Measurements from ENCODE around the gene DYRK2. TPM values are rescaled to one million over a fixed set of nuclear protein-coding genes. Genes with fewer than 3 reads are reported as not detected.

Gene DYRK2
- total RNA-seq, 4 donors from 2014 or later = 17.2 to 41.9 (median 19.6) TPM

GRCh38 chr12:67661311-67662021, 12.9 kb downstream of the DYRK2 start:
- no peak overlapping the region for H3K27ac ChIP-seq
- WGBS, 2 donors = 47 to 65% methylated on average over 4 of the region's 4 CpGs
- TF ChIP-seq, protein P1, sequence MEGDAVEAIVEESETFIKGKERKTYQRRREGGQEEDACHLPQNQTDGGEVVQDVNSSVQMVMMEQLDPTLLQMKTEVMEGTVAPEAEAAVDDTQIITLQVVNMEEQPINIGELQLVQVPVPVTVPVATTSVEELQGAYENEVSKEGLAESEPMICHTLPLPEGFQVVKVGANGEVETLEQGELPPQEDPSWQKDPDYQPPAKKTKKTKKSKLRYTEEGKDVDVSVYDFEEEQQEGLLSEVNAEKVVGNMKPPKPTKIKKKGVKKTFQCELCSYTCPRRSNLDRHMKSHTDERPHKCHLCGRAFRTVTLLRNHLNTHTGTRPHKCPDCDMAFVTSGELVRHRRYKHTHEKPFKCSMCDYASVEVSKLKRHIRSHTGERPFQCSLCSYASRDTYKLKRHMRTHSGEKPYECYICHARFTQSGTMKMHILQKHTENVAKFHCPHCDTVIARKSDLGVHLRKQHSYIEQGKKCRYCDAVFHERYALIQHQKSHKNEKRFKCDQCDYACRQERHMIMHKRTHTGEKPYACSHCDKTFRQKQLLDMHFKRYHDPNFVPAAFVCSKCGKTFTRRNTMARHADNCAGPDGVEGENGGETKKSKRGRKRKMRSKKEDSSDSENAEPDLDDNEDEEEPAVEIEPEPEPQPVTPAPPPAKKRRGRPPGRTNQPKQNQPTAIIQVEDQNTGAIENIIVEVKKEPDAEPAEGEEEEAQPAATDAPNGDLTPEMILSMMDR (IDR thresholded peaks at IDR 0.05) = no peak
- no peak for TF ChIP-seq POLR2A (IDR thresholded peaks at IDR 0.05)
- H3K27me3 ChIP-seq = no peaks in the 10 kb centered on the region
- peaks cover 15 to 16% of the 10 kb centered on the region in 2 donors for H3K36me3 ChIP-seq
- H3K9me3 ChIP-seq = no peaks in the 10 kb centered on the region
- H3K4me3 ChIP-seq (replicated peaks in 1 of 3) = no peak overlapping the region
- intact Hi-C loops (cut with DNase I) = no loop called here
- H3K4me1 ChIP-seq = no peaks in the 10 kb centered on the region
- DNase-seq = no peak

GRCh38 chr12:67662910-67663538, 14.5 kb downstream of the DYRK2 start:
- intact Hi-C loops (cut with DNase I) = no loop called here
- 78 to 81% methylated on average over 3 of the region's 3 CpGs for WGBS, 2 donors
- H3K27me3 ChIP-seq = no peaks in the 10 kb centered on the region
- H3K9me3 ChIP-seq = no peaks in the 10 kb centered on the region
- peaks cover 5 to 11% of the 10 kb centered on the region in 2 donors for H3K4me1 ChIP-seq
- H3K36me3 ChIP-seq = peaks cover 5 to 6% of the 10 kb centered on the region in 2 donors
- H3K4me3 ChIP-seq (replicated peaks in 1 of 3) = no peak overlapping the region
- TF ChIP-seq, protein P1 (IDR thresholded peaks at IDR 0.05) = no peak
- no peak for TF ChIP-seq POLR2A (IDR thresholded peaks at IDR 0.05)
- DNase-seq = no peak
- no peak overlapping the region for H3K27ac ChIP-seq

- Histone ChIP-seq H3K4me1 (peaks cover 5 to 11% of the 10 kb centered on the region in 2 donors), H3K27ac (no peak overlapping the region), H3K4me3 (replicated peaks in 1 of 3) (no peak overlapping the region), H3K36me3 (no peaks in the 10 kb centered on the region), H3K9me3 (no peaks in the 10 kb centered on the region), H3K27me3 (no peaks in the 10 kb centered on the region)
- 83 to 87% methylated on average over 2 of the region's 2 CpGs for WGBS, 2 donors
- TF ChIP-seq, protein P1 (IDR thresholded peaks at IDR 0.05) = no peak
- no peak for TF ChIP-seq POLR2A (IDR thresholded peaks at IDR 0.05)
- intact Hi-C loops (cut with DNase I) = no loop called here
- DNase-seq = no peak
These were observed 15.6 kb downstream of the DYRK2 start for GRCh38 chr12:67664171-67664570.

- Histone ChIP-seq H3K9me3 (no peaks in the 10 kb centered on the region), H3K27me3 (no peaks in the 10 kb centered on the region), H3K4me1 (peaks cover 5 to 11% of the 10 kb centered on the region in 2 donors), H3K36me3 (no peaks in the 10 kb centered on the region), H3K4me3 (replicated peaks in 1 of 3) (no peak overlapping the region), H3K27ac (no peak overlapping the region)
- intact Hi-C loops (cut with DNase I) = no loop called here
- DNase-seq = no peak
- WGBS, 2 donors = 82 to 88% methylated on average over 1 of the region's 1 CpG
- TF ChIP-seq, protein P1 (IDR thresholded peaks at IDR 0.05) = no peak
- TF ChIP-seq POLR2A (IDR thresholded peaks at IDR 0.05) = no peak
These were observed 17.1 kb downstream of the DYRK2 start for GRCh38 chr12:67665679-67666078.

DNA sequence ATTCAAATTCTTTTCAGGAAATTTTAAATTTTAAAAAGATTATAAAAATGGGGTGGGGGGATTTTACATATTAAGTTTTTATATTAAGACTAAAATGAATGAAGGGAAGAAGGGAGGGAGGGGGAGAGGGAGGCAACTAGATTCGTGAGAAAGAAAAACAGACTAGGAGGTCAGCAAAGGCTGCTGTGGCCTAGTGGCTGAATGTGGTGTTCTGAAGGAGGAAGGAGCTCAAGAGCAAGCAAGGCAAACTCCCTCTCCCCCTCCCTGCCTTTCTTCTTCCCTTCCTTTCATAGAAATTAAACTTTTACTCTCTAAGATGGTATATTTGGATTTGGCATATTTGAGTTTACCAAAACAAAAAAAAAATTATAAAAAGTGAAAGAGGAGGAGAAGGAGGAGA, 18.1 kb downstream of the DYRK2 start:
- DNase-seq = no peak
- Histone ChIP-seq H3K9me3 (no peaks in the 10 kb centered on the region), H3K27me3 (no peaks in the 10 kb centered on the region), H3K36me3 (no peaks in the 10 kb centered on the region), H3K27ac (no peak overlapping the region), H3K4me1 (peaks cover 5 to 11% of the 10 kb centered on the region in 2 donors), H3K4me3 (replicated peaks in 1 of 3) (no peak overlapping the region)
- no peak for TF ChIP-seq POLR2A (IDR thresholded peaks at IDR 0.05)
- TF ChIP-seq, protein P1 (IDR thresholded peaks at IDR 0.05) = no peak
- intact Hi-C loops (cut with DNase I) = no loop called here
- WGBS, 2 donors = 49 to 66% methylated on average over 1 of the region's 1 CpG
